ENCODE results near the gene UBXN7. TPM values are rescaled to one million over a fixed set of nuclear protein-coding genes. Genes with fewer than 3 reads are reported as not detected.
"Not testable (repeated sequence)": the region's sequence is repeated elsewhere in the genome, so short reads cannot be mapped to it uniquely, and the experiment has no call there.

Gene UBXN7
- total RNA-seq, 2 donors from 2014 or later = 21.1 to 22.2 TPM

DNA sequence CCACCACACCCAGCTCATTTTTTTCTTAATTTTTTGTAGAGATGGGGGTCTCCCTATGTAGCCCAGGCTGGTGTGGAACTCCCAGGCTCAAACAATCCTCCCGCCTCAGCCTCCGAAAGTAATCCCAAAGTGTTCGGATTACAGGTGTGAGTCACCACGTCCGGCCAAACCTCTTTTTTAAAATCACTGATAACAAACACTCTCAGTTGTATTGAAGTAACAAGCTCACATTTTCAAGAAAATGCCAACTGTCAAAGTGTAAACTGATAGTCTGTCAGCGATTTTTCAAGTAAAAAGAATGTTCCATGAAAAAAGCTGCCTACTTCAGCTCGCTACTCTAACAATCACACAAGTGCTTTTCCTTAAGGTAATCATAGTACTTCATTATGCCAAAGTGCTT lies 33.4 kb downstream of the UBXN7 start:
- Histone ChIP-seq H3K9me3 (no peaks in the 10 kb centered on the region), H3K36me3 (peaks cover 30% of the 10 kb centered on the region), H3K27ac (no peak overlapping the region), H3K27me3 (replicated peaks; ENCODE audit: insufficient read depth) (no peaks in the 10 kb centered on the region), H3K4me3 (no peak overlapping the region), H3K4me1 (ENCODE audit: control insufficient read depth in 1 of 2, low read depth in 2 of 2) (no peaks in the 10 kb centered on the region)
- DNase-seq (ENCODE audit: low spot score) (no peak), ATAC-seq (ENCODE audit: insufficient number of reproducible peaks, low FRiP score, low read depth) (no peak)
- TF ChIP-seq, protein P1, sequence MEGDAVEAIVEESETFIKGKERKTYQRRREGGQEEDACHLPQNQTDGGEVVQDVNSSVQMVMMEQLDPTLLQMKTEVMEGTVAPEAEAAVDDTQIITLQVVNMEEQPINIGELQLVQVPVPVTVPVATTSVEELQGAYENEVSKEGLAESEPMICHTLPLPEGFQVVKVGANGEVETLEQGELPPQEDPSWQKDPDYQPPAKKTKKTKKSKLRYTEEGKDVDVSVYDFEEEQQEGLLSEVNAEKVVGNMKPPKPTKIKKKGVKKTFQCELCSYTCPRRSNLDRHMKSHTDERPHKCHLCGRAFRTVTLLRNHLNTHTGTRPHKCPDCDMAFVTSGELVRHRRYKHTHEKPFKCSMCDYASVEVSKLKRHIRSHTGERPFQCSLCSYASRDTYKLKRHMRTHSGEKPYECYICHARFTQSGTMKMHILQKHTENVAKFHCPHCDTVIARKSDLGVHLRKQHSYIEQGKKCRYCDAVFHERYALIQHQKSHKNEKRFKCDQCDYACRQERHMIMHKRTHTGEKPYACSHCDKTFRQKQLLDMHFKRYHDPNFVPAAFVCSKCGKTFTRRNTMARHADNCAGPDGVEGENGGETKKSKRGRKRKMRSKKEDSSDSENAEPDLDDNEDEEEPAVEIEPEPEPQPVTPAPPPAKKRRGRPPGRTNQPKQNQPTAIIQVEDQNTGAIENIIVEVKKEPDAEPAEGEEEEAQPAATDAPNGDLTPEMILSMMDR (IDR thresholded peaks at IDR 0.05) = no peak

DNA sequence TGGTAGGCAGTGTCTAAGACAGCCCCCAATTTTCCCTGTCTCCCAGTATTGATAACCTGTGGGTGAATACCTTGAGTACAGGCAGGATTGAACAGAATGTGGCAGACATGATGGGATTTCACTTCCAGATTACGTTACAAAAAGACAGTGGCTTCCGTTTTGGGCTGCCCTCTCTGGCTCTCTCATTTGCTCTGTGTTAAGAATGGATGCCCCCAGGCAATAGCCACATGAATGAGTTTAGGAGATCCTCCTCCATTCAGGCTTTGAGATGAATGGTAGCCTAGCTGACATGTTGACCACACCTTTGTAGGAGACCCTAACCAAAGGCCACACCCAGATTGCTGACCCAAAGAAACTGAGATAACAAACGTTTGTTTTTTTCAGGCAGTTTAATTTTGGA lies 34.3 kb downstream of the UBXN7 start:
- DNase-seq (ENCODE audit: low spot score) (no peak), ATAC-seq (ENCODE audit: insufficient number of reproducible peaks, low FRiP score, low read depth) (no peak)
- Histone ChIP-seq H3K27me3 (replicated peaks; ENCODE audit: insufficient read depth) (no peaks in the 10 kb centered on the region), H3K4me3 (no peak overlapping the region), H3K36me3 (peaks cover 35% of the 10 kb centered on the region), H3K27ac (no peak overlapping the region), H3K4me1 (ENCODE audit: control insufficient read depth in 1 of 2, low read depth in 2 of 2) (no peaks in the 10 kb centered on the region), H3K9me3 (no peaks in the 10 kb centered on the region)
- TF ChIP-seq, protein P1 (IDR thresholded peaks at IDR 0.05) = no peak

DNA sequence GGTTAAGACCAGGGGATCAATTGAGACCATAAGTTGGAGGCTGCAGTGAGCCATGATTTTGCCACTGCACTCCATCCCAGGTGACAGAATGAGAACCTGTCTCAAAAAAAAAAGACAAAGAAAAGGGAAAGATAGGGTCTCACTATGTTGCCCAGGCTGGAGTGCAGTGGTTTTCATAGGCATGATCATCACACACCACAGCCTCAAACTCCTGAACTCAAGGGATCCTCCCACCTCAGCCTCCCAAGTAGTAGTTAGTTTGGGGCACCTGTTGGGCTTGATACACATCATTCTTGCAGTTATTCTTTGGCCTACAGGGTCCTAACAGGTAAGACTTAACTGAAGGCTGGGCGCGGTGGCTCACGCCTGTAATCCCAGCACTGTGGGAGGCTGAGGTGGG lies 42.1 kb downstream of the UBXN7 start:
- H3K4me3 ChIP-seq = no peak overlapping the region
- H3K27me3 ChIP-seq (replicated peaks; ENCODE audit: insufficient read depth) = no peaks in the 10 kb centered on the region
- peaks cover 0 to 11% of the 10 kb centered on the region in 2 donors for H3K4me1 ChIP-seq (ENCODE audit: control insufficient read depth in 1 of 2, low read depth in 2 of 2)
- H3K9me3 ChIP-seq = no peaks in the 10 kb centered on the region
- DNase-seq (ENCODE audit: low spot score) (no peak), ATAC-seq (ENCODE audit: insufficient number of reproducible peaks, low FRiP score, low read depth) (no peak)
- no peak overlapping the region for H3K27ac ChIP-seq
- peaks cover 17% of the 10 kb centered on the region for H3K36me3 ChIP-seq
- TF ChIP-seq, protein P1 (IDR thresholded peaks at IDR 0.05) = no peak

- H3K27me3 ChIP-seq (replicated peaks; ENCODE audit: insufficient read depth) = no peaks in the 10 kb centered on the region
- no peak overlapping the region for H3K4me3 ChIP-seq
- no peak overlapping the region for H3K27ac ChIP-seq
- H3K4me1 ChIP-seq (ENCODE audit: control insufficient read depth in 1 of 2, low read depth in 2 of 2) = peaks cover 0 to 11% of the 10 kb centered on the region in 2 donors
- TF ChIP-seq, protein P1 (IDR thresholded peaks at IDR 0.05) = no peak
- H3K9me3 ChIP-seq = no peaks in the 10 kb centered on the region
- peaks cover 21% of the 10 kb centered on the region for H3K36me3 ChIP-seq
- DNase-seq (ENCODE audit: low spot score) = no peak
- no peak for ATAC-seq (ENCODE audit: insufficient number of reproducible peaks, low FRiP score, low read depth)
Measured at GRCh38 chr3:196388956-196389355, 43.3 kb downstream of the UBXN7 start.

GRCh38 chr3:196387941-196388340 lies 44.3 kb downstream of the UBXN7 start:
- Histone ChIP-seq H3K4me1 (ENCODE audit: control insufficient read depth in 1 of 2, low read depth in 2 of 2) (peaks cover 0 to 11% of the 10 kb centered on the region in 2 donors), H3K36me3 (peaks cover 14% of the 10 kb centered on the region)
- not testable (repeated sequence) for H3K27ac ChIP-seq; H3K4me3 ChIP-seq; ATAC-seq (ENCODE audit: insufficient number of reproducible peaks, low FRiP score, low read depth); H3K9me3 ChIP-seq; H3K27me3 ChIP-seq (replicated peaks; ENCODE audit: insufficient read depth); DNase-seq (ENCODE audit: low spot score)

- not testable (repeated sequence) for ATAC-seq (ENCODE audit: insufficient number of reproducible peaks, low FRiP score, low read depth); DNase-seq (ENCODE audit: low spot score); H3K4me3 ChIP-seq; H3K27ac ChIP-seq; H3K27me3 ChIP-seq (replicated peaks; ENCODE audit: insufficient read depth); H3K9me3 ChIP-seq
- Histone ChIP-seq H3K4me1 (ENCODE audit: control insufficient read depth in 1 of 2, low read depth in 2 of 2) (peaks cover 0 to 11% of the 10 kb centered on the region in 2 donors), H3K36me3 (peaks cover 12% of the 10 kb centered on the region)
Measured at GRCh38 chr3:196386797-196387196, 45.4 kb downstream of the UBXN7 start.

DNA sequence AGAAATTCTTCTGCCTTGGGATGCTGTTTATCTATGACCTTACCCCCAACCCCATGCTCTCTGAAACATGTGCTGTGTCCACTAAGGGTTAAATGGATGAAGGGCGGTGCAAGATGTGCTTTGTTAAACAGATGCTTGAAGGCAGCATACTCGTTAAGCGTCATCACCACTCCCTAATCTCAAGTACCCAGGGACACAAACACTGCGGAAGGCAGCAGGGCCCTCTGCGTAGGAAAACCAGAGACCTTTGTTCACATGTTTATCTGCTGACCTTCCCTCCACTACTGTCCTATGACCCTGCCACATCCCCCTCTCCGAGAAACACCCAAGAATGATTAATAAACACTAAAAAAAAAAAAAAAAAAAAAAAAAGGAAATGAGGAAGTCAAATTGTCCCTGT lies 46.2 kb downstream of the UBXN7 start:
- H3K4me3 ChIP-seq; H3K27ac ChIP-seq; ATAC-seq (ENCODE audit: insufficient number of reproducible peaks, low FRiP score, low read depth); H3K9me3 ChIP-seq; H3K27me3 ChIP-seq (replicated peaks; ENCODE audit: insufficient read depth); DNase-seq (ENCODE audit: low spot score): not testable (repeated sequence)
- H3K36me3 ChIP-seq = peaks cover 12% of the 10 kb centered on the region
- H3K4me1 ChIP-seq (ENCODE audit: control insufficient read depth in 1 of 2, low read depth in 2 of 2) = peaks cover 0 to 11% of the 10 kb centered on the region in 2 donors

GRCh38 chr3:196385446-196385845 lies 46.8 kb downstream of the UBXN7 start:
- not testable (repeated sequence) for ATAC-seq (ENCODE audit: insufficient number of reproducible peaks, low FRiP score, low read depth); H3K27ac ChIP-seq

More at GRCh38 chr3:196385446-196385845, 46.8 kb downstream of the UBXN7 start:
- Histone ChIP-seq H3K4me1 (ENCODE audit: control insufficient read depth in 1 of 2, low read depth in 2 of 2) (peaks cover 0 to 11% of the 10 kb centered on the region in 2 donors), H3K36me3 (peaks cover 14% of the 10 kb centered on the region)
- not testable (repeated sequence) for H3K4me3 ChIP-seq; H3K9me3 ChIP-seq; DNase-seq (ENCODE audit: low spot score); H3K27me3 ChIP-seq (replicated peaks; ENCODE audit: insufficient read depth)

Measured in thoracic aorta (tissue), 2 donors.